Neural crest cell (in vitro differentiated cells): Measurements from ENCODE around the gene TEAD4. TPM values are rescaled to one million over a fixed set of nuclear protein-coding genes. Genes with fewer than 3 reads are reported as not detected.

Experiments
- DNase-seq: peaks from one replicate; pipeline ENCODE4 v3.0.0; 2021; ENCODE audit warnings: low read depth, mixed read lengths, low spot score
- H3K27ac Mint-ChIP-seq: one replicate; pipeline ENCODE4 v1.8.0; 2021; ENCODE audit warnings: mild to moderate bottlenecking, mixed read lengths; ENCODE audit not compliant: unreplicated experiment
- H3K27me3 Mint-ChIP-seq: 2 replicates; pipeline ENCODE4 v1.8.0; 2021; ENCODE audit warnings: low read depth, mild to moderate bottlenecking, mixed read lengths
- H3K36me3 Mint-ChIP-seq: 2 replicates; pipeline ENCODE4 v1.8.0; 2021; ENCODE audit warnings: low read depth, mild to moderate bottlenecking, mixed read lengths
- H3K4me1 Mint-ChIP-seq: 2 replicates; pipeline ENCODE4 v1.8.0; 2021; ENCODE audit warnings: mixed read lengths
- H3K4me3 Mint-ChIP-seq: one replicate; pipeline ENCODE4 v1.8.0; 2021; ENCODE audit warnings: mild to moderate bottlenecking, mixed read lengths
- H3K9me3 Mint-ChIP-seq: 2 replicates; pipeline ENCODE4 v1.8.0; 2021; ENCODE audit warnings: mixed read lengths
- total RNA-seq: library from RNA; stranded (reverse); gene quantifications from 2 replicates; pipeline ENCODE4 v1.2.1, GENCODE V29; 2021
- TF ChIP-seq, protein P1 (sequence below): fragments of 200-600 bp; sonication (generic); conservative IDR thresholded peaks from 2 replicates; pipeline ENCODE4 v1.5.0; 2021; ENCODE audit warnings: antibody characterized with exemption, mild to moderate bottlenecking

The TEAD4 gene
- total RNA-seq, 1 donor from 2014 or later: 30.9 TPM

DNA sequence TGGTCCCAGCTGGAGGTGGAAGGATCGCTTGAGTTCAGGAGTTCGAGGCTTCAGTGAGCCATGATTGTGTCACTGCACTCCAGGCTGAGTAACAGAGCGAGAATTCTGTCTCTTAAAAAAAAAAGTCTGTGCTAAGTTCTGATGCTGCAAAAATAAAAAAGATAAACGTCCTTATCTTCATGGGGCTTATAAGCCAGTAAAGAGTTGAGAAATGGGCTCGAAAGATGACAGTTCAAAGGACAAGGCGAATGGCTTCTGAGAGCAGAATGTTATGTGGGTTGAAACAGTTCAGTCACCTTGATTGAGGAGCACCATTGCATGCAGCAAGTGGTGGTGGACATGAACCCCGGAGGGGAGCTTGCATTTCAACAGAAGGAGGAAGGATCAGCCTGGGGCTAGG lies 122.7 kb downstream of the TEAD4 start:
- H3K36me3 Mint-ChIP-seq: peaks cover 4% of the 10 kb centered on the region
- H3K27me3 Mint-ChIP-seq: peaks cover 5% of the 10 kb centered on the region
- no peak overlapping the region for H3K4me3 Mint-ChIP-seq
- H3K9me3 Mint-ChIP-seq: no peaks in the 10 kb centered on the region
- peaks cover 17% of the 10 kb centered on the region for H3K4me1 Mint-ChIP-seq
- DNase-seq: no peak
- TF ChIP-seq, protein P1, sequence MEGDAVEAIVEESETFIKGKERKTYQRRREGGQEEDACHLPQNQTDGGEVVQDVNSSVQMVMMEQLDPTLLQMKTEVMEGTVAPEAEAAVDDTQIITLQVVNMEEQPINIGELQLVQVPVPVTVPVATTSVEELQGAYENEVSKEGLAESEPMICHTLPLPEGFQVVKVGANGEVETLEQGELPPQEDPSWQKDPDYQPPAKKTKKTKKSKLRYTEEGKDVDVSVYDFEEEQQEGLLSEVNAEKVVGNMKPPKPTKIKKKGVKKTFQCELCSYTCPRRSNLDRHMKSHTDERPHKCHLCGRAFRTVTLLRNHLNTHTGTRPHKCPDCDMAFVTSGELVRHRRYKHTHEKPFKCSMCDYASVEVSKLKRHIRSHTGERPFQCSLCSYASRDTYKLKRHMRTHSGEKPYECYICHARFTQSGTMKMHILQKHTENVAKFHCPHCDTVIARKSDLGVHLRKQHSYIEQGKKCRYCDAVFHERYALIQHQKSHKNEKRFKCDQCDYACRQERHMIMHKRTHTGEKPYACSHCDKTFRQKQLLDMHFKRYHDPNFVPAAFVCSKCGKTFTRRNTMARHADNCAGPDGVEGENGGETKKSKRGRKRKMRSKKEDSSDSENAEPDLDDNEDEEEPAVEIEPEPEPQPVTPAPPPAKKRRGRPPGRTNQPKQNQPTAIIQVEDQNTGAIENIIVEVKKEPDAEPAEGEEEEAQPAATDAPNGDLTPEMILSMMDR: no peak
- H3K27ac Mint-ChIP-seq: no peak overlapping the region

DNA sequence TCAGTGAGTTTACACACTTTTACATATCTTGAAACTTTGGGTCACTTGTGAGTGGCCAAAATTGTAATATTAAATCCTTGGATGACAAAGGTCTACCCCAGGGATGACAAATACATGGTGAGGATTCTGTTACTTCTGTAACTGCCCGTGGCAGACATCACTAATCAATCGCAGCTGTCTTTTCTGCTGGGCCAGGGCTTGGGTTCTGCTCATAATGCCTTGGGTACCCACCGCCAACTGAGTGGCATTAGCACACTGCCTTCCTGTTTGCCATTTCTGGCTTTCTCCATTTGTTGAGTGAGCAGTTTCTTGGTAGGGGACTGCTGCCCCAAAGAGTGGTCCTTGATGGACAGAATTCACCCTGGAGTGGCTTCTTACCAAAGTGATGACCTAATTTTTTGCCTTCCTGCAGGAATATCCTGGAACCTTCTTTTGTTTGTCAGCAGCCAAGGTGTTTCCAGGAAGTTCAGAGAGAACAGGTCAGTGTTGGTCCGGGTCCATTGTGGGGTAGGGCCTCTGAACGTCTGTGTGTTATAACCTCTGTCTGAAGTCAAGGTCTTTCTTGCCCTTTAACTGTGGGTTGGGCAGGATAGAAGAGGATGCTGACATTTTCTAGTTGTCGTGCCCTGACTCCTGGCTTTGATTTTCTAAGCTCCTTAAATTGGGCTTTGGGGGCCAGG lies 124.2 kb downstream of the TEAD4 start:
- Mint-ChIP-seq H3K9me3 (no peaks in the 10 kb centered on the region), H3K4me3 (peak overlapping the region; percentile 31), H3K27me3 (no peaks in the 10 kb centered on the region), H3K36me3 (peaks cover 4% of the 10 kb centered on the region), H3K4me1 (peaks cover 10% of the 10 kb centered on the region), H3K27ac (no peak overlapping the region)
- TF ChIP-seq, protein P1: no peak
- no peak for DNase-seq

DNA sequence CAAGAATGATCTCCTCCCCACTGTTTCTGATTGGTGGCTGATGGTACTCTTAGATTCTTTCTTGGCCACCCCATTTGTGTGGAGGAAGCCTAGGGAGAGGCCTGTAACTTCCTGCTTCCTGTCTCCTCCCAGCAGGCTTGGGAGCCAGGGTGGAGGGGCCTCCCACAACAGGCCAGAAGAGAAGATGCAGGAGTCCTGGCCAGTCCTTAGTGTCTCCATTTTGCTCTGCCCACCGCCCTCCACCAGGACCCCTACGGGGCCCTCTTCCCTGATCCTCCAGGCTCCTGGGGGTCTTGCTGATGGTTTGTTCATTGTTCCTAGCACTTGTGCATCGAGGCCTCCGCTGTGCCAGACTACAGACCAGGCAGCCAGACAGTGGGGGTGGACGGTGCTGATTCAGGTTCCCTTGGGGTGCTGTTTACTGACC lies 124.7 kb downstream of the TEAD4 start:
- TF ChIP-seq, protein P1: no peak
- no peak overlapping the region for H3K27ac Mint-ChIP-seq
- H3K36me3 Mint-ChIP-seq: peaks cover 4% of the 10 kb centered on the region
- H3K9me3 Mint-ChIP-seq: no peaks in the 10 kb centered on the region
- DNase-seq: no peak
- H3K4me3 Mint-ChIP-seq: no peak overlapping the region
- H3K27me3 Mint-ChIP-seq: no peaks in the 10 kb centered on the region
- peaks cover 8% of the 10 kb centered on the region for H3K4me1 Mint-ChIP-seq

DNA sequence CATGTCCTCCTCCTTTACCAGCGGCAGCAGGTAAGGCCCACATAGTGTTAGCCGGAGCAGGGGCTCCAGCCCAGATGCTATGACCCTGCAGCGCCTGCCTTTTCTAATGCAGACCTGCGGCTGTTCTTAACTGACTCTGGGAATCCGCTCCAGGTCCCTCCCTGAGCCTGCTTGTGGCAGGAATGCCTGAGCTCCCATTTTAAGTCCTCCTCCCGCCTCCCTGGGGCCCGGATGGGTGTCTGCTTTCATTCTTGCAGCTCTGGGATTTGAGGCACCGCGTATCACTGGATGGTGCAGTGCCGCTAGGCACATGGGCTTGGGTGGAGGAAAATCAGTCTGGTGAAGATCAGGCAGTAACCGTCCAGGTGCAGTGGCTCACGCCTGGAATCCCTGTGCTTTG lies 125.5 kb downstream of the TEAD4 start:
- H3K4me3 Mint-ChIP-seq: no peak overlapping the region
- no peaks in the 10 kb centered on the region for H3K27me3 Mint-ChIP-seq
- peaks cover 8% of the 10 kb centered on the region for H3K4me1 Mint-ChIP-seq
- TF ChIP-seq, protein P1: no peak
- no peak overlapping the region for H3K27ac Mint-ChIP-seq
- H3K36me3 Mint-ChIP-seq: peaks cover 4% of the 10 kb centered on the region
- H3K9me3 Mint-ChIP-seq: no peaks in the 10 kb centered on the region
- DNase-seq: no peak

DNA sequence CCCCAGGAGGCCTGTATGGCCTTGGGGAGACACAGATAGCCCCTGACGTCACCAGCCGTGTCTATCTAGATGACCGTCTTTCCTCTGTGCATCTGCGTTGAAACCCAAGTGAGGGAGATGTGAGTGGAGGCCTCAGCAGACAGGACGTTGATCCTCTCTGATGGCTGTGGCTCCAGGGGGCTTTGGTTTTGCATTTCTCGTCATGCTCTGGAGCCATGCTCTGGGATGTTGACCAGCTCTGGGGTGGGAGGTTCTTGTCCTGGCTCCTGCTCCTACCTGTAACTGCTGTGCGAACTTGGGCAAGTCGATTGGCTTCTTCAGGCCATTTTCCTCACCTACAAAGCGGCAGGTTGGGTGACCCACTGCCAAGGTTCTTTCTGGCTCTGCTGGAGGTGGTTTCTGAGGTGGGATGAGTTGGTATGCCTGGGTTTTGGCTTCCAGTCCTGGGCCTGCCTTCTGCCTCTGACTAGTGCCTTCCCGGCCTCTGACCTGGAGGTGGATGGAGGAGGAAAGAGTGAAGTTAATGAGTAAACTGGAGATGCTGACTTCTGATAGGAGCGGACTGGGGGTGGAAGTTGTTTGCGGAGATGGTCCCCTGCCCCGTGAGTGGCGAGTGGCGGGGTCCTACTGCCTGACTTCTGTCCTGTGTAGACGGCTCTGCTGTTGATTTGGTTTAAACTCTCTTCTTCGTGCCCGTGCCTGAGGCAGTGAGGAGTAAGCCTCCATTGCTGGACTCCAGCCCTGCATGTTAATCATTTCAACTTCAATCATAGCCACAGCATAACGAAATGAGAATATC lies 126.3 kb downstream of the TEAD4 start:
- TF ChIP-seq, protein P1: no peak
- no peak overlapping the region for H3K27ac Mint-ChIP-seq
- peaks cover 4% of the 10 kb centered on the region for H3K36me3 Mint-ChIP-seq
- H3K27me3 Mint-ChIP-seq: no peaks in the 10 kb centered on the region
- DNase-seq: no peak
- peaks cover 14% of the 10 kb centered on the region for H3K4me1 Mint-ChIP-seq
- H3K9me3 Mint-ChIP-seq: no peaks in the 10 kb centered on the region
- no peak overlapping the region for H3K4me3 Mint-ChIP-seq
